ENCODE measurements around the gene TBX2. TPM values are rescaled to one million over a fixed set of nuclear protein-coding genes. Genes with fewer than 3 reads are reported as not detected.
A peak's percentile ranks its signal among the peaks of the same experiment; 100 is the strongest.

The TBX2 gene
- total and polyA plus RNA-seq, 7 donors: 0.99 to 5.3 (median 3.3) TPM

DNA sequence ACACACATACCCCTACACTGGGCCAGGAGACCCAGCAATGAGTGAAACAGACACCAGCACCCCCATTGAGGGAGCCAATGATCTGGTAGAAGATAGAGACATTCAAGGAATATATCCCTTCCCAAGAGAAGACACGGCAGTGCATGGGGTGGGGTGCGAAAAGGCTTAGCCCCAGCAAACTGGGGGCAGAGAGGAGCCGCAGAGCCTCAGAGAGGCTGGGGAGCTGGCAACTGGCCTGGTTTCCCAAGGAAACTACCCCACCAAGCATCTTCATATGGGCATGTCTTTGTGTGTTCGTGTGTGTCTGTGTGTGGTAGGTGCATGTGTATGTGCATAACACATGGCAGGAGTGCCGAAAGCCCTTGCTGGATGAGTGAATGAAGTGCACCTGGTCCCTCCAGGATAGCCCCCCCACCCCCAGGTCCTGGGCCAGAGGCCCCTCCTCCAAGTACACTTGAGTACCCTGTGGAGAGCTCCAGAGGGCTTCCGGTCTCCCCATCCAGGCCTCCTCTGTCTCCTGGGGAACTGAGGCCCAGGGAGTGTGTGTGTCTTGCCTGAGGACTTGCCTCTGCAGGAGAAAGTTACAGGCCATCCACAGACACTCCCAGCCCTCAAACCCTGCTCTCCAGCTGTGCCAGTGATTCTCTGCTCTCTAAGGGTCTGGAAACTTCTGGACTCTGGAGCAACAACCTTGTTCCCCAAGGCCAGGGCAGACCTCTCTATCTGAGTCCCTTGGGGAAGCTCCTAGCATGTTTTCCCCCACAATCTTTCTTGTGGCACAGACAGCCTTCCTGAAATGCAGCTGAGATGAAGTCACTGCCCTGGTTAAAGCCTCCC is 15.9 kb downstream of the TBX2 start:
- no peaks in the 10 kb centered on the region for H3K36me3 ChIP-seq
- H3K4me3 ChIP-seq: no peak overlapping the region
- intact Hi-C loops (cut with DNase I): loop anchor here (2.0 to 10.0 kb wide), 2 partner anchors 449 to 651 kb away; partner anchors contain the start of gene BRIP1
- DNase-seq: peak; percentile 51
- TF ChIP-seq, protein P1, sequence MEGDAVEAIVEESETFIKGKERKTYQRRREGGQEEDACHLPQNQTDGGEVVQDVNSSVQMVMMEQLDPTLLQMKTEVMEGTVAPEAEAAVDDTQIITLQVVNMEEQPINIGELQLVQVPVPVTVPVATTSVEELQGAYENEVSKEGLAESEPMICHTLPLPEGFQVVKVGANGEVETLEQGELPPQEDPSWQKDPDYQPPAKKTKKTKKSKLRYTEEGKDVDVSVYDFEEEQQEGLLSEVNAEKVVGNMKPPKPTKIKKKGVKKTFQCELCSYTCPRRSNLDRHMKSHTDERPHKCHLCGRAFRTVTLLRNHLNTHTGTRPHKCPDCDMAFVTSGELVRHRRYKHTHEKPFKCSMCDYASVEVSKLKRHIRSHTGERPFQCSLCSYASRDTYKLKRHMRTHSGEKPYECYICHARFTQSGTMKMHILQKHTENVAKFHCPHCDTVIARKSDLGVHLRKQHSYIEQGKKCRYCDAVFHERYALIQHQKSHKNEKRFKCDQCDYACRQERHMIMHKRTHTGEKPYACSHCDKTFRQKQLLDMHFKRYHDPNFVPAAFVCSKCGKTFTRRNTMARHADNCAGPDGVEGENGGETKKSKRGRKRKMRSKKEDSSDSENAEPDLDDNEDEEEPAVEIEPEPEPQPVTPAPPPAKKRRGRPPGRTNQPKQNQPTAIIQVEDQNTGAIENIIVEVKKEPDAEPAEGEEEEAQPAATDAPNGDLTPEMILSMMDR (IDR thresholded peaks at IDR 0.05): no peak
- TF ChIP-seq EP300 (IDR thresholded peaks at IDR 0.05) (no peak), POLR2A (IDR thresholded peaks at IDR 0.05) (peak in 1 of 2 donors; percentile 14), POLR2AphosphoS5 (IDR thresholded peaks at IDR 0.05) (no peak)
- no peaks in the 10 kb centered on the region for H3K9me3 ChIP-seq
- H3K4me1 ChIP-seq: peaks cover 0 to 35% (median 32%) of the 10 kb centered on the region in 4 donors
- WGBS, 2 donors: 94 to 95% methylated on average over 6 of the region's 6 CpGs
- H3K27me3 ChIP-seq: peaks cover 15 to 59% (median 17%) of the 10 kb centered on the region in 3 donors
- peak overlapping the region in 1 of 4 donors; percentile 74 for H3K27ac ChIP-seq

DNA sequence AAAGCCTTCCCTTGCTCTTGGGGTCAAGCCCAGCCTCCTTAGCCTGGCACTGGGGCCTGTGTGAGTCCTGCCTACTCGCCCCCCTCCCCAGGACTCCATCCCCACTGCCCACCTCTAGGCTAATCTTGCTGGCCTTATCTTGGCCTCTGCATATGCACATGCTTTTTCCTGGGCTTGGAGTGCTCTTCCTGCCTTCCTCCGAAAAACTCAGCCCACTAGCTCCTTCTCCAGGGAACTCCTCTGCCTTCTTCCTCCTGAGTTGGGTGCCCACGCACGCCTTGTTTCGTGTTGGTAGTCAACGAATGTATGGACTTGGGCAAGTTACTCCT is 16.5 kb downstream of the TBX2 start:
- no peak for DNase-seq

DNA sequence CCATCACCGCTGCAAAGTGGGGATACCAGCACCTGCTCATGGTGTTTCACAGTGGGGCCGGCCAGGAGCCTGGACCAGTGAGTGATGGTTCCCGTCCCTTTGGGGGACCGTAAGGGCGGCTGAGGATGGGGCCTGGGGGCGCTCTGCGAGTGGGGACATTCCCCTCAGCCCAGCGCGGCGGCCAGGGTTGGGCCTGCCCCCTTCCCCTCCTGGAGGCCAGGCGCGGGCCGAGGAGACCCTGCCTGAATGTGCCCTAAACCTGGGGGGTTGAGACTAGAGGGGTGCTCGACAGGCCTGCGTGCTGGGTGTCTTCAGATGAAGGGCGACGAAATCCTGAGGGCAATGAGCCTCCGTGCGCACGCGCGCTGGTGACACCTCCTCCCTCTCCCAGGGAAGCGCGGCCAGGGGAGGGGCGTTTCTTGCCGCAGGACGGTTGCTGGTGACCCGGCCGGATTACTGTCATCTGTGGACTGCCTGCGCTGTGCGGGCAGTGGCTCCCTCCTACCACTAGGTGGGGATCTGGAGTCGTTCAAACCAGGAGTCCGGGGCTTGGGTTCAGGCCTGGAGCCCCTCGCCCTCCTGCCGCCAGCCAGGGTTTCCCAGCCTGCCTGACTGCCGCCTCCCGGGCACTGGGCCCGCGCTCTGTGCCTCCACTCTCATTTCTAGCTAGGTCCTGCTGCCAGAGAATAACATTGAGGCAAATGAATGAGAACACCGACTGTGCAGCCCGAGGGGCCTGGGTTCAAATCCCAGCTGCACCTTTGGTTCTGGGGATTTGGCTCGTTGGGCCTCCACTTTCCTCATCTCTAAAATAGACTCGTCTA is 17.1 kb downstream of the TBX2 start:
- Histone ChIP-seq H3K27ac (peak overlapping the region in 1 of 4 donors; percentile 74), H3K4me1 (peaks cover 0 to 24% (median 21%) of the 10 kb centered on the region in 4 donors), H3K9me3 (no peaks in the 10 kb centered on the region), H3K36me3 (no peaks in the 10 kb centered on the region), H3K4me3 (peak overlapping the region in 2 of 4 donors; percentile 3 to 9), H3K27me3 (peaks cover 5 to 59% (median 5%) of the 10 kb centered on the region in 3 donors)
- TF ChIP-seq EP300 (IDR thresholded peaks at IDR 0.05): no peak
- TF ChIP-seq, protein P1 (IDR thresholded peaks at IDR 0.05): peak; percentile 55 to 93 (median 77)
- DNase-seq: peak; percentile 91
- intact Hi-C loops (cut with DNase I): loop anchor here (10.0 kb wide), 1 partner anchor 448 kb away; the partner anchor contains the start of gene BRIP1
- 26 to 29% methylated on average over 43 of the region's 43 CpGs for whole genome bisulfite sequencing, 2 donors

More for the DNA sequence above, 16.5 kb downstream of the TBX2 start:
- Histone ChIP-seq H3K27me3 (peaks cover 9 to 59% (median 11%) of the 10 kb centered on the region in 3 donors), H3K9me3 (no peaks in the 10 kb centered on the region), H3K27ac (peak overlapping the region in 1 of 4 donors; percentile 74), H3K4me3 (no peak overlapping the region), H3K36me3 (no peaks in the 10 kb centered on the region), H3K4me1 (peaks cover 0 to 30% (median 26%) of the 10 kb centered on the region in 4 donors)
- intact Hi-C loops (cut with DNase I): loop anchor here (10.0 kb wide), 1 partner anchor 449 kb away; the partner anchor contains the start of gene BRIP1
- TF ChIP-seq, protein P1 (IDR thresholded peaks at IDR 0.05): no peak
- no peak for TF ChIP-seq POLR2A (IDR thresholded peaks at IDR 0.05)
- no peak for TF ChIP-seq POLR2AphosphoS5 (IDR thresholded peaks at IDR 0.05)
- no peak for TF ChIP-seq EP300 (IDR thresholded peaks at IDR 0.05)
- WGBS, 2 donors: 93 to 94% methylated on average over 6 of the region's 6 CpGs

DNA sequence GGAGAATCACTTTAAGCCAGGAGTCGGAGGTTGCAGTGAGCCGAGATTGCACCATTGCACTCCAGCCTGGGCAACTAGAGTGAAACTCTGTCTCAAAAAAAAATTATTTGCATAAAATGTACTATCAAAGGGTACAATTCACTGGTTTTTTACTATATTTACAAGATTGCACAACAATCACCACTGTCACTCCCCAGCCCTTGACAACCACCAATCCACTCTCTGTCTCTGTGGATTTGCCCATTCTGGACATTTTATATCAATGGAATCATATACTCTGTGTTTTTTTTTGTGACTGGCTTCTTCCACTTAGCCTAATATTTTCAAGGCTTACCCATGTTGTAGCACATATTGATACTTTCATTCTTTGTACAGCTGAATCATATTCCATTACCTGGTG is 18.8 kb downstream of the TBX2 start:
- no peak overlapping the region for H3K4me3 ChIP-seq
- TF ChIP-seq, protein P1 (IDR thresholded peaks at IDR 0.05): no peak
- no peak for TF ChIP-seq POLR2AphosphoS5 (IDR thresholded peaks at IDR 0.05)
- no peak for TF ChIP-seq EP300 (IDR thresholded peaks at IDR 0.05)
- no peak for TF ChIP-seq POLR2A (IDR thresholded peaks at IDR 0.05)
- DNase-seq: no peak
- intact Hi-C loops (cut with DNase I): loop anchor here (10.0 kb wide), 1 partner anchor 446 kb away; the partner anchor contains the start of gene BRIP1
- no peak overlapping the region for H3K27ac ChIP-seq
- H3K27me3 ChIP-seq: peaks cover 0 to 59% (median 3%) of the 10 kb centered on the region in 3 donors
- no peaks in the 10 kb centered on the region for H3K36me3 ChIP-seq
- 73 to 83% methylated on average over 2 of the region's 2 CpGs for WGBS, 2 donors
- peaks cover 0 to 8% (median 8%) of the 10 kb centered on the region in 4 donors for H3K4me1 ChIP-seq
- no peaks in the 10 kb centered on the region for H3K9me3 ChIP-seq

All from sigmoid colon (tissue), 7 donors.